Posterior vena cava (tissue), 2 donors: ENCODE results near the gene COTL1. TPM values are rescaled to one million over a fixed set of nuclear protein-coding genes. Genes with fewer than 3 reads are reported as not detected.
"Not testable (repeated sequence)": the region's sequence is repeated elsewhere in the genome, so short reads cannot be mapped to it uniquely, and the experiment has no call there.

ENCODE experiments used
- DNase-seq: peaks from one replicate; pipeline ENCODE4 v3.0.0-alpha.2; 2020; ENCODE audit warnings: low spot score
- intact Hi-C, 2 donors: fragments of 100-400 bp; cut with DNase I; formaldehyde crosslinking; loops; one replicate each; pipeline versions ENCODE4 v1.14.1 to v1.14.2; 2022 to 2023
- total RNA-seq, 2 donors: library from RNA; stranded (reverse); fragmentation: NEBNext Ultra II Directional; extraction: Animal tissue kit (Norgen Biotek cat#: 25700); gene quantifications; one replicate each; pipeline ENCODE4 v1.2.1, GENCODE V29; 2021
- donor health status: DM: yes; HTN: yes; CAD: no.
- donor health status: DM: yes; HTN: yes; CAD: no.

The COTL1 gene
- total RNA-seq, 2 donors from 2014 or later: 55.0 to 66.0 TPM

GRCh38 chr16:84620913-84621312 is 3.0 kb upstream of the COTL1 start:
- intact Hi-C loops: loop anchor here (2.0 to 5.0 kb wide), 3 partner anchors 106 to 110 kb away; no protein-coding TSS in a partner anchor
- not testable (repeated sequence) for DNase-seq

GRCh38 chr16:84618581-84619460 is 943 bp upstream of the COTL1 start:
- intact Hi-C loops: loop anchor here in 1 of 2 donors (5.0 kb wide), 1 partner anchor 92 kb away; no protein-coding TSS in a partner anchor
- no peak for DNase-seq

DNA sequence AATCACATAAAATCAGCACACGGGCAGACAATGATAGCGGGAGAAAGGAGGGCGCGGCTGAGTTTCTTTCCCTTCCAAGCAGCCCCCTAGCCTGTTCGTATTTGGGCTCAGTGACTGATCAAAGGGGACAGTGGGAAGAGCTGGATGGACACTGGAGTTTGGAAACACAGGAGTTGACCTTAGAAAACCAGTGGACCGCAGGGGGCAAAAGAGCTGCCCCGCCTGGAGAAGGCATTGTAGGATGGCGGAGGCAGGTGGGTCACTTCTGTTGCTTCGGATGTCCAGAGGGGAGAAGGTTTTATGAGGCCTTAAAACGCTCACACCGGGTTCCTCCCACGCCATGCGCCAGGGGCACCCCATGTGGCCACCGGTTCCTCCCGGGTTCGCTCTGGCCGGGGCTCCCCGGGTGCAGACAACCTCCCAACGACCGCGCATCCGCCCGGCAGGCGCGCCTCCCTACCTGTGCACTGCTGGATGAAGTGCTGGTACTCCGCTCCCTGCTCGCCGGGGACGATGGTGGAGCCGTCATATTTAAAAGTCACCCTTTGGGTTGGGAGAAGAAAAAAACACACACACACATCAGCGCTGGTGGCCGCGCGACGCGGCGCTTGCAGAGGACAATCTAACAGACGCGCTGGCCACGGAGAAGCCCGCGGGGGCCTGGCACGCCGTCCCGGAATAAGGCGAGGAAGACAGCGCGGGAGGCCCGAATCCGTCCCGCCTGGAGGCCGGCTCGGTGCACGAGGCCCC is 662 bp downstream of the COTL1 start:
- peak; percentile 84 for DNase-seq
- intact Hi-C loops: loop anchor here in 1 of 2 donors (5.0 kb wide), 1 partner anchor 90 kb away; no protein-coding TSS in a partner anchor

GRCh38 chr16:84616515-84616914 is 1.4 kb downstream of the COTL1 start:
- intact Hi-C loops: loop anchor here in 1 of 2 donors (5.0 kb wide), 1 partner anchor 89 kb away; no protein-coding TSS in a partner anchor
- no peak for DNase-seq

DNA sequence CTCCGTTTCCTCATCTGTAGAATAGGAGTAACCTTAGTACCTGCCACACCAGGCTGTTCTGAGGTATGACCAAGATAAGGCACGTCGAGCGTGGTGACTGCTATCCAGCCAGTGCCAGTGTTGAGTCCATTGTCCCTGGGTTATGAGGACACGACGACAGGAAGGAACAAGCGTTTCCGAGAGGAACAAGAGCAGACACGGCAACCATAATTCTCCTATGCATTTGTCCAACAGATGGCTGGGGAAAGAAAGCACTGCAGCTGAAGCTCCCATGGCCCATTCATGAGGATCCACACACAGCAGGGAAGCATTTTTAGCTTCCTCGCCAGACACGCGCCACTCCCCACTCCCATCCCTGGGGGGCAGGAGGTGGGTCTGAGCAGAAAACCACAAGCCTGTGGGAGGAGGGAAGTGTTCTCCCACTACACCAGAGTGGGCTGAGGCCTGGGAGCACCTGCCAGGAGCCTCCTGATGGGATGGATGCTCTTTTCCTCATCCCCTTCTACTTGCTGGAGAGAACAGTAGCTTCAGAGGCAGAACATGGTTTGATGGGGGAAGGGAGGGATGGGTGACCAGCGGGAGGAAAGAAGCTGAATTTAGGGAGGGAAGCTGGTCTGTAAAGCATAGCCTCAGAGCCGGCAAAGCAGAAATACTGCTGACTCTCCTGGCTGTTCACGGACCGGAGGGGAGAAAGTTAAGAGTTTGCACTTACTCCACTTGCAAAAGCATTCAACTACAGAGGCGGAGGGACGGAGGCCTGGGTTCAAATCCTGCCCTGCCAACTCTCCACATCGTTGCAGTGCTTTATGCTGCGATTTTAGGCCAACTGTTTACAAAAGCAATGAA is 2.7 kb downstream of the COTL1 start:
- intact Hi-C loops: loop anchor here in 1 of 2 donors (5.0 kb wide), 1 partner anchor 88 kb away; no protein-coding TSS in a partner anchor
- DNase-seq: no peak

- intact Hi-C loops: no loop called here
- DNase-seq: no peak
These were observed 3.3 kb downstream of the COTL1 start for GRCh38 chr16:84614623-84614967.

- DNase-seq: no peak
These were observed 3.8 kb downstream of the COTL1 start for GRCh38 chr16:84614073-84614459.

GRCh38 chr16:84613408-84614072 is 4.3 kb downstream of the COTL1 start:
- intact Hi-C loops: no loop called here

More at GRCh38 chr16:84614073-84614459, 3.8 kb downstream of the COTL1 start:
- intact Hi-C loops: no loop called here

DNA sequence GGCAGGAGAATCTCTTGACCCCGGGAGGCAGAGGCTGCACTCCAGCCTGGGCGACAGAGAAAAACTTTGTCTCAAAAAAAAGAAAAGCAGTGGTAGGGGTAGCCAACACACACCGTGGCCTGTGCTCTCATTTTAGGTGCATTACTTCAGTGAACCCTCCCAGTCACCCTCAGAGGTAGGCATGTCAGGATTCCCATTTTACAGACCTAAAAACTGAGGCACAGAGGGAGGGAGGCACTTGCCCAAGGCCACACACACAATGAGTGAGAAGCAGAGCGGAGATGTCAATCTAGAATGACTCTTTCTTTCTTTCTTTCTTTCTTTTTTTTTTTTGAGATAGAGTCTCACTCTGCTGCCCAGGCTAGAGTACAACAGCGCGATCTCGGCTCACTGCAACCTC is 5.2 kb downstream of the COTL1 start:
- DNase-seq: no peak

More at GRCh38 chr16:84613408-84614072, 4.3 kb downstream of the COTL1 start:
- DNase-seq: no peak

GRCh38 chr16:84611041-84611440 is 6.8 kb downstream of the COTL1 start:
- intact Hi-C loops: no loop called here
- no peak for DNase-seq

More for the DNA sequence above, 5.2 kb downstream of the COTL1 start:
- intact Hi-C loops: no loop called here

DNA sequence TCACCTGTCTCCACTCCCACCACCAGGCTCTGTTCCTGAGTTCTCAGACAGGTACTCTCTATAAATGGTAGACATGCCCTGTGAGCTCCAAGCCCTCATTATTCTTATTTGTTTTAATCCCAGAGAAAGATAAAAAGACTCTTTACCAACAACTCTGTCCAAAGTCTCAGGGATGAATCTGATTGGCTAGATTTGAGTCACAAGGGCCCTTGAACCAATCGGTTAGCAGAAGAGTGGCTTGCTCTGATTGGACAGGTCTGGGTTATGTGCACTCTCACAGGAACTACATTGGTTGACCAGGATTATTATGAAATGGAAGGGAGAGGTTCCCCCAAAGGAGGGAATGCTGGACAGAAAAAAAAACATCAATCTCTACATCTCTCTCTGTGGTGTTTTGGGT is 7.5 kb downstream of the COTL1 start:
- no peak for DNase-seq
- intact Hi-C loops: no loop called here

GRCh38 chr16:84609563-84610177 is 8.2 kb downstream of the COTL1 start:
- no peak for DNase-seq
- intact Hi-C loops: no loop called here

GRCh38 chr16:84608282-84608681 is 9.6 kb downstream of the COTL1 start:
- intact Hi-C loops: no loop called here
- no peak for DNase-seq

DNA sequence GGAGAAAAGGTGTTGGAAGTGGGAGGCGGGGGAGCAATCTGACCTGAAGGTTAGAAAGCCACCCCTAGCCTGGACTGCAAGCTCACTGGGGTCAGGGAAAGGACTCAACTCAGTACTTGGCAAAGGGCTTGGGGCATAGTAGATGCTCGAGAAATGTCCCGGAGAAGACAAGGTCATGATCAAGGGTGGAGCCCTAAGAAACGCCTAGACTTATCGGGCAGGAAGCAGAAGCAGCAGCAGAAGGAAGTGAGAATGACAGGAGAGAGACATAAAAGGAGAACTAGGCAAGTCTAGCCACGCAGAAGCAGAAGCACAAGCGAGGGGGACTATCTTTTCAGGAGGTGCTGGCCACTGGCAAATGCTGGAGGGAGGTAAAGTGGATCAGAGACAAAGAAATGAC is 10.2 kb downstream of the COTL1 start:
- intact Hi-C loops: no loop called here
- DNase-seq: no peak

GRCh38 chr16:84607061-84607460 is 10.8 kb downstream of the COTL1 start:
- intact Hi-C loops: no loop called here
- DNase-seq: no peak

DNA sequence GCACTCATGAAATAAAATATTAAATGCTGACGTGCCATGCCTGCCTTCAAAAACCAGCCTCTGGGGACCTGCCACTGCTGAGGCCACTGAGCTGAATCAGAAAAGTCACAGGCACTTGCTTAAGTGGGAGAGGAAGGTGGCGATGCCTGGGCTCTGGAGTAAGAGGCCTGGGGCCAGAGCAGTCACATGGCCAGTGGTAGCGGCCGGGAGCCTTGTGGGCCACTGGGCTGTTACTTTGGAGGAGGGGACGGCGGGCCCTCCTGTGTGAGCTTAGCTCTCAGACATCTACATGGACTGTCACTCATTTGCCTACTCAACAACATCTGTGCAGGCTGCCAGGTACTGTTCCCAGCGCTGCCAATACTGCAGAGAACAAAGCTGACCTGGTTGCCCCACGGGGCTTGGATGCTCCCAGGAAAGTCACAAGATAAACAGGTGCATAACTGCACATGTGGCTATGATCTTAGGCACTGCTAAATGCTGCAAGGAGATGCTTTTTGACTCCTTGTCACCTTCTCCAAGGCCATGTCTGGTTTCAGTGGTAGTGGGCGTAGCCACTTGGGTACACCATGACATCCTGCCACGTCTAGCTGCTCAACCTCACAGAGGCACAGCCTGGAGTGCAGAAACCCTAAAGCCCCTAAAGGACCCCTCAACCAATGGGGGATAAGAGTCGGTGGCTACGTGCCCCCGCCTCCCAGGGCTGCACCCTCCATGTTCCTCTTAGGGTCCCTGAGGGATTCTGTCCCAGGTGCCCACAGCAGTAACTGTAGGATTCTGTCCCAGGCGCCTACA is 11.6 kb downstream of the COTL1 start:
- DNase-seq: no peak
- intact Hi-C loops: no loop called here

GRCh38 chr16:84605339-84605848 is 12.5 kb downstream of the COTL1 start:
- intact Hi-C loops: no loop called here
- no peak for DNase-seq
